ENCODE data around the gene ROR1. TPM values are rescaled to one million over a fixed set of nuclear protein-coding genes. Genes with fewer than 3 reads are reported as not detected.

Gene ROR1
- total RNA-seq, 1 donor from 2014 or later = 11.0 TPM

DNA sequence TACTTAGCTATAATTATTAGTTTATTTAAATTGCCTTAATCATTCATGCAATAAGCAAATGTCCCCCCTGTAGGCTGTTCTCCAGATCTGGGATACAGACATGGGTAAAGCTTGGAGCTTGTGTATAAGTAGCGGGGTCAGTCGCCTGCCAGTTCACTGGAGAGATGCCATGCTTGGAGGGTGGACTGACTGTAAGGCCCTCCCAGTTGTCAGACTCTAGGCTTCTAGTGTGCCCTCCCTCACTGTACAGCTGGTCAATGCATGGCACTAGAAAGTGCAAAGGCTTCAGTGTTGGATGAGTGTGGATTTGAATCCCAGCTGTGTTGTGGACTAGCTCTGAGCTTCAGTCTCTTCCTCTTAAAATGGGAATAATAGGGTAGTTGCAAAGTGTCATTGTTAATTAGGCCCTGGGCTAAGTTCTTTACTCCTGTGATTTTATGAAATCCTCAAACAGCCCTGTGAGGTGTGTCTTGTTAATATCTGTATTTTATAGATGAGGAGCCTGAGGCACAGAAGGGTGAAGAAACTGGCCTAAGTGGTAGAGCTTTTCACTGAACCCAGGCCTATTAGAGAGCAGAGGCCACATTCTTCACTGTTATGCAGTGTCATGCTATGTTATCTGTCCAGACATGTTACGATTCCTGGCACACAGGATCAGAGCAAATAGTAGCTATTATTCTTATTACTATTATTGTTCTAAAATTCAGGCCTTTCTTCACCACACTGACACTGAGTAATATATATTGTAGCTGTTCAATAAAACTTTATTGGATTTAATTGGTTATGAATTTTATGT, 85.9 kb downstream of the ROR1 start:
- Mint-ChIP-seq H3K9me3 (no peaks in the 10 kb centered on the region), H3K4me3 (no peak overlapping the region)
- DNase-seq (ENCODE audit: low read depth, low spot score) = no peak

DNA sequence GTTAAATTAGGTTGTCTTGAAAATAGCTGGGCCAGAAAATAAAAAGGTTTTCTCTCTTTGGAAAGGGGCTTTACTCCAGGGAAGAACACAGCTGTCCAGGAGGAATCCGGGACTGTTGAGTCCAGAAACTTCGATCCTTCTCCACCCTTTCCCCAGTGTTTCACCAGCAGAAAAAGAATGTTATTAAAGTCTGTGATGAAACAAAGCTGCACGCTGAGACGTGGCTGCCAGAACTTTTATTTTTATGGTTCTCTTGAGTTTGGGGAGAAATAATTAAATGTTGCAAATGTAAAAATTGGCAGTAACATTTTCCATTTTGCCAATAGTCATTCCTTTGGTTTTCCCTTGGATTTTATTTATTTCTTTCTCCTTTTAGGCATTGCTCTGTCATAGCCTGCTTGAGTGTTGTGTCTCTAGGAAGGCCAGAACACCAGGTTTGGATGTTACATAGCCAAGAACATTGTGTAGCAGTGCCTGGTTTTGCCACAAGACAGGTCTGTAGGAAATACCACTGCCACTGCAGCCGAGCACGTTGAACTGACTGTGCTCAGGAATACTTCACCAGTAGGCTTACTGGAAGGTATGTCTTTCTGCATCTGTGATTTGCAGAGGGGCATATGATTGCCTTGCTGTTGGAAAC, 87.4 kb downstream of the ROR1 start:
- H3K27me3 Mint-ChIP-seq (ENCODE audit: low read depth) = no peaks in the 10 kb centered on the region
- no peaks in the 10 kb centered on the region for H3K9me3 Mint-ChIP-seq
- H3K27ac Mint-ChIP-seq (ENCODE audit: unreplicated experiment) = no peak overlapping the region
- H3K4me1 Mint-ChIP-seq = peaks cover 29% of the 10 kb centered on the region
- DNase-seq (ENCODE audit: low read depth, low spot score) = no peak
- TF ChIP-seq, protein P1, sequence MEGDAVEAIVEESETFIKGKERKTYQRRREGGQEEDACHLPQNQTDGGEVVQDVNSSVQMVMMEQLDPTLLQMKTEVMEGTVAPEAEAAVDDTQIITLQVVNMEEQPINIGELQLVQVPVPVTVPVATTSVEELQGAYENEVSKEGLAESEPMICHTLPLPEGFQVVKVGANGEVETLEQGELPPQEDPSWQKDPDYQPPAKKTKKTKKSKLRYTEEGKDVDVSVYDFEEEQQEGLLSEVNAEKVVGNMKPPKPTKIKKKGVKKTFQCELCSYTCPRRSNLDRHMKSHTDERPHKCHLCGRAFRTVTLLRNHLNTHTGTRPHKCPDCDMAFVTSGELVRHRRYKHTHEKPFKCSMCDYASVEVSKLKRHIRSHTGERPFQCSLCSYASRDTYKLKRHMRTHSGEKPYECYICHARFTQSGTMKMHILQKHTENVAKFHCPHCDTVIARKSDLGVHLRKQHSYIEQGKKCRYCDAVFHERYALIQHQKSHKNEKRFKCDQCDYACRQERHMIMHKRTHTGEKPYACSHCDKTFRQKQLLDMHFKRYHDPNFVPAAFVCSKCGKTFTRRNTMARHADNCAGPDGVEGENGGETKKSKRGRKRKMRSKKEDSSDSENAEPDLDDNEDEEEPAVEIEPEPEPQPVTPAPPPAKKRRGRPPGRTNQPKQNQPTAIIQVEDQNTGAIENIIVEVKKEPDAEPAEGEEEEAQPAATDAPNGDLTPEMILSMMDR (conservative IDR thresholded peaks at IDR 0.05) = no peak
- peaks cover 2% of the 10 kb centered on the region for H3K36me3 Mint-ChIP-seq (ENCODE audit: low read depth)
- no peak overlapping the region for H3K4me3 Mint-ChIP-seq

More for the DNA sequence above, 85.9 kb downstream of the ROR1 start:
- H3K27me3 Mint-ChIP-seq (ENCODE audit: low read depth) = no peaks in the 10 kb centered on the region
- TF ChIP-seq, protein P1 (conservative IDR thresholded peaks at IDR 0.05) = no peak
- no peak overlapping the region for H3K27ac Mint-ChIP-seq (ENCODE audit: unreplicated experiment)
- peaks cover 5% of the 10 kb centered on the region for H3K36me3 Mint-ChIP-seq (ENCODE audit: low read depth)
- peaks cover 19% of the 10 kb centered on the region for H3K4me1 Mint-ChIP-seq

DNA sequence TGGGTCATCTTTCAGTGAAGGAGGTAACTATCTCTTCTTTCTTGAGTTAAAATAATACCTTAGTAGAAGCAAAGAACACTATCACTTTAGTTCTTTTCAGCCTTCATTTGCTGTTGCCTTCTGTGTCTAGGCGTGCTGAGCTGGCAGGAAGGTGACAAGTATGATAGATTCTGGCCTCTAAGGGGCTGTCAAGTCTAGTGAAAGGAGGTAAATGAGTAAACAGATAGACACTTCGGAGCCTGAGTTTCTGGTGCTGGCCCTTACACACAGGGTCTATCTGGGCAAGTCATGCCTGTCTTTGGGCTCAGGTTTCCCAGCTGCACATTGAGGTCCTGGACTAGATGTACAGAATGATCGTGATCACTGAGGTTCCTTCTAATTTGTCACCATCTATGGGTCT, 89.3 kb downstream of the ROR1 start:
- TF ChIP-seq, protein P1 (conservative IDR thresholded peaks at IDR 0.05) = no peak
- Mint-ChIP-seq H3K4me1 (peaks cover 29% of the 10 kb centered on the region), H3K9me3 (no peaks in the 10 kb centered on the region), H3K36me3 (ENCODE audit: low read depth) (no peaks in the 10 kb centered on the region), H3K27ac (ENCODE audit: unreplicated experiment) (no peak overlapping the region), H3K27me3 (ENCODE audit: low read depth) (no peaks in the 10 kb centered on the region), H3K4me3 (no peak overlapping the region)
- DNase-seq (ENCODE audit: low read depth, low spot score) = no peak

DNA sequence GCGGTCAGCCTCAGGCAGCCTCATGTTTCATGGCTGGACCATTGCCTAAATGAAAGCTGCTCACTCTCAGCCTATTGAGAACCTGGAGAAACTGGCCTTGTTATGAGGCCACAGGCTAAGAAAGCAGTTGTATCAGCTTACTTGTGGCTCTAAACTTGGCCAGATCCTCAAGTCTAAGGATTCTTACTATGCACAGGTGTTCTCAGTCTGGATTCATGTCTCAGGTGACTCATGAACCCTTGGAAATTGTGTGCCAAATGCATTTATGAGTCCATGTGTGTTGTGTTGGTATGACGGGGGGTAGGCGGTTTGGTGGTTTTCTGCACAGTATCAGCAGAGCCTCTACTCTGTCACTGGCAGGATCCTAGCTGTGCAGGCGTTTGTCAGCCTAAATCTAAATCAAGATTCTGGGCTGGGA, 90.4 kb downstream of the ROR1 start:
- Mint-ChIP-seq H3K9me3 (no peaks in the 10 kb centered on the region), H3K27me3 (ENCODE audit: low read depth) (no peaks in the 10 kb centered on the region), H3K4me3 (no peak overlapping the region), H3K36me3 (ENCODE audit: low read depth) (no peaks in the 10 kb centered on the region), H3K4me1 (peaks cover 19% of the 10 kb centered on the region), H3K27ac (ENCODE audit: unreplicated experiment) (no peak overlapping the region)
- TF ChIP-seq, protein P1 (conservative IDR thresholded peaks at IDR 0.05) = no peak
- DNase-seq (ENCODE audit: low read depth, low spot score) = no peak

DNA sequence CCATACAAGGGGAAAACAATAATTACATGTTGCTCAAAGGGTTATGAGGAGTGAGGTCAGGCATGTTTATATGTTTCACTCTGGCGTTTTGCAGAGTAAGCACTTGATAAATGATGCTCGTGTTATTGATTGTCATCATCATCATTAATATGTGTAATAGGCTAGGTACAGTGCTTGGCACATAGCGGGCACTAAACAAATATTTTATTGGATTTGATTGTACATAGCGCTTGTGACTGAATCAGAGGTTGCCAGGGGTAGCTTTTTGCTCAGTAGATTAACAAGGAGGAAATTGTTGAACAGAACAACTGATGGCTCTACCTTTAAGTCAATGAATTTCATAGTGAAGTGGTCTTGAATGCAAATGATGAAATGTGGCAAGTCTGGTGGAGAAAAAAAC, 91.7 kb downstream of the ROR1 start:
- no peaks in the 10 kb centered on the region for H3K36me3 Mint-ChIP-seq (ENCODE audit: low read depth)
- H3K9me3 Mint-ChIP-seq = no peaks in the 10 kb centered on the region
- TF ChIP-seq, protein P1 (conservative IDR thresholded peaks at IDR 0.05) = no peak
- H3K27me3 Mint-ChIP-seq (ENCODE audit: low read depth) = no peaks in the 10 kb centered on the region
- H3K4me3 Mint-ChIP-seq = no peak overlapping the region
- H3K27ac Mint-ChIP-seq (ENCODE audit: unreplicated experiment) = no peak overlapping the region
- H3K4me1 Mint-ChIP-seq = peaks cover 19% of the 10 kb centered on the region
- no peak for DNase-seq (ENCODE audit: low read depth, low spot score)

Measured in neural crest cell (in vitro differentiated cells).